ENCODE results near the gene MRPL43.
"Not testable (repeated sequence)": the region's sequence is repeated elsewhere in the genome, so short reads cannot be mapped to it uniquely, and the experiment has no call there.

The MRPL43 gene

DNA sequence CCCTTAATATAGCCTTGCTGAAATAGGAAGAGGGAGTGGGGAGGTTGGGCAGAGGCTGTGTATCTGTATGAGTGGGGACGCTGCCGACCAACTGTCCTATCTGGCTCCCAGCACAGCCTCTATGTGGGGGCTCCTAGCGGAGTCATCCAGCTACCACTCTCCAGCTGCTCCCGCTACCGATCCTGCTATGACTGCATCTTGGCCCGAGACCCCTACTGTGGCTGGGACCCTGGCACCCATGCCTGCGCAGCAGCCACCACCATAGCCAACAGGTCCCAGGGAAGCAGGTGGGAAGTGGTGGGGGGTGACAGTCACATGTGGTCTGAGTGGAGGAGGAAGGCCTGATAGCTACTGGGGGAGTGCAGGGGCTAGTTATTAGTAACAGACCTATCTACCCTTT is 6.6 kb downstream of the MRPL43 start:
- DNase-seq: no peak

- DNase-seq: no peak
Observed at GRCh38 chr10:100980311-100980710, 7.0 kb downstream of the MRPL43 start.

DNA sequence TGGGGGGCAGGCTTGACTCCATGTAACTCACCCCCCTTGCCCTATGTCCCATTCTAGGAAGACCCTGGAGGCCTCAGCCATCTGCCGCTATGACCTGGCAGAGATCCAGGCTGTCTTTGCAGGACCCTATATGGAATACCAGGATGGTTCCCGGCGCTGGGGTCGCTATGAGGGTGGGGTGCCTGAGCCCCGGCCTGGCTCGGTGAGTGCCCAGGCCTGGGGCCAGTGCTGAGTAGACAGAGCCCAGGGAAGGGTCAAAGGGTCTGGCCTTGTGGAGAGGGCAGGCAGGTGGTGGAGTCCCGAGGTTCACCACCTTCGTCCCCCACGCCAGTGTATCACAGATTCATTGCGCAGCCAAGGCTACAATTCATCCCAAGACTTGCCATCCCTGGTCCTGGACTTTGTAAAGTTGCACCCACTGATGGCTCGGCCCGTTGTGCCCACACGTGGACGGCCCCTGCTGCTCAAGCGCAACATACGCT is 7.5 kb downstream of the MRPL43 start:
- DNase-seq: no peak

DNA sequence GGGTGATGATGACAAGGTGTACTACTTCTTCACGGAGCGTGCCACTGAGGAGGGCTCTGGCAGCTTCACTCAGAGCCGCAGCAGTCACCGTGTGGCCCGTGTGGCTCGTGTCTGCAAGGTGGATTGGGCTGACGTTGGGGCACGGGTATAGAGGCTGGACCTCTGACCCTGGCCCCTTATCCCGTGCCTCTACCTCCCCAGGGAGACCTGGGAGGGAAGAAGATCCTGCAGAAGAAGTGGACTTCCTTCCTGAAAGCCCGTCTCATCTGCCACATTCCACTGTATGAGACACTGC is 8.4 kb downstream of the MRPL43 start:
- no peak for DNase-seq

DNA sequence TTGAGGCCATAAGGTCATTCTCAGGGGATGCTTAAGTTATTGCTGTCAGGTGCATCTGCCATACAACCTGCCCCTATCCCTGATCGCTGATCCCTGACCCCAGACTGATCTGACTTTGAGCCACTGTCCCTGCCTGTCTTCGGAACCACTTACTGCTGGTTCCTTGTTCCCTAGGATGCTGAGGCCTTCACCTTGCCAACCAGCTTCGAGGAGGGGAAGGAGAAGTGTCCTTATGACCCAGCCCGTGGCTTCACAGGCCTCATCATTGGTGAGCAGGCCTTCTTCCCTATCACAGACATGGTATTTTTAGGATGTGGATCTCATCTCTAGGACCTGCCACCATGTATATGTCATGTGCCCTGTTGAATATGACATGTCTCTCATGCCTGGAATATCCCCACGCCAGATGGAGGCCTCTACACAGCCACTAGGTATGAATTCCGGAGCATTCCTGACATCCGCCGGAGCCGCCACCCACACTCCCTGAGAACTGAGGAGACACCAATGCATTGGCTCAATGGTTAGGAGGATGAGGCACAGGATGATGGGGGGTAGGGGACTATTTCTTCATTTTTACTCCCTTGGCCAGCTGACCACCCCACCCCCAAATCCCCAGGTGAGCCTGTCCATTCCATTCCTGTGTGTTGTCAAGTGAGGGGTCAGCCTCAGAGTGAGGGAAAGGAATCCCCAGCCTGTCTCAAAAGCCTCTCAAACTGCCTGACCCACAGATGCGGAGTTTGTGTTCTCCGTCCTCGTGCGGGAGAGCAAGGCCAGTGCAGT is 9.0 kb downstream of the MRPL43 start:
- no peak for DNase-seq

- DNase-seq: no peak
Observed at GRCh38 chr10:100977436-100977835, 9.9 kb downstream of the MRPL43 start.

DNA sequence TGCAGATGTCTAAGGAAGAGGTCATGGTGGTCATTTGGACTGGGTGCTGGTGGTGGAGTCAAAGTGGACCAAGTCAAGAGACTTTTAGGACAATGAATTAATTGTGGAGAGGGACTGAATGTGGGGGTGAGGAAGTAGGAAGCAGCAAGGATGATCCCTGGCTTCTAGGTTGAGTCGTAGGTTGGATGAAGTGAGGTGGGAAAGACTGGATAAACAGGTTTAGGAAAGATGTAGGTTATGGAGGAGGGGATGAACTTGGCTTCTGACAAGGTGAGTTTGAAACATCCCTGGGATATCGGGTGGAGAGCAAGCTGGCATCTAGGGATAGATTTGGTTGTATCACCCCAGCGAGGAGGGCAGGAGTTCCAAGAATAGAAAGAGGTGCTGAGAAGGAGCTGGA is 10.4 kb downstream of the MRPL43 start:
- no peak for DNase-seq

- not testable (repeated sequence) for DNase-seq
Observed at GRCh38 chr10:100975397-100975796, 11.9 kb downstream of the MRPL43 start.

DNA sequence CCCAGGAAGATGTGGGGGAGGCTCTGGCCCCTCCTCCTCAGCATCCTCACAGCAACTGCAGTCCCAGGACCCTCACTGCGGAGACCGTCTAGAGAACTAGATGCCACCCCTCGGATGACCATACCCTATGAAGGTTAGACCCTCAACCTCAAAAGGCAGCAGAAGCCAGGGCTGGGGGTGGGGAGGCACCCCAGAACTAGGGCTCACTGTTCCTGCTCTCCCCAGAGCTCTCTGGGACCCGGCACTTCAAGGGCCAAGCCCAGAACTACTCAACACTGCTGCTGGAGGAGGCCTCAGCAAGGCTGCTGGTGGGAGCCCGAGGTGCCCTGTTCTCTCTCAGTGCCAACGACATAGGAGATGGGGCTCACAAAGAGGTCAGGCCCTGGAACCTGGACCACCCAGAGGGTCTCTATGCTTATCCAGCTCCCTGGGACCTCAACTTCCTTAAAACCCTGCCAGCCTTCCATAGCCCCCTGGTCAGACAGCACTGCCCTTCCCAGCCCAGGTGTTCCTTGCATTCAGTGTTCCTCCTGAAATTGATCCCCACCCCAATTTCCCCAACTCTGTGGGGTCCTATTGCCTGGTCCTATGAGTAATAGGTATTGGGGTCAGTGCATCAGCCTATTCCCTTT is 14.3 kb downstream of the MRPL43 start:
- no peak for DNase-seq

- no peak for DNase-seq
Observed at GRCh38 chr10:100972115-100972903, 15.0 kb downstream of the MRPL43 start.

GRCh38 chr10:100970914-100971811 is 16.1 kb downstream of the MRPL43 start:
- DNase-seq: no peak

- no peak for DNase-seq
Observed at GRCh38 chr10:100970076-100970913, 17.0 kb downstream of the MRPL43 start.

DNA sequence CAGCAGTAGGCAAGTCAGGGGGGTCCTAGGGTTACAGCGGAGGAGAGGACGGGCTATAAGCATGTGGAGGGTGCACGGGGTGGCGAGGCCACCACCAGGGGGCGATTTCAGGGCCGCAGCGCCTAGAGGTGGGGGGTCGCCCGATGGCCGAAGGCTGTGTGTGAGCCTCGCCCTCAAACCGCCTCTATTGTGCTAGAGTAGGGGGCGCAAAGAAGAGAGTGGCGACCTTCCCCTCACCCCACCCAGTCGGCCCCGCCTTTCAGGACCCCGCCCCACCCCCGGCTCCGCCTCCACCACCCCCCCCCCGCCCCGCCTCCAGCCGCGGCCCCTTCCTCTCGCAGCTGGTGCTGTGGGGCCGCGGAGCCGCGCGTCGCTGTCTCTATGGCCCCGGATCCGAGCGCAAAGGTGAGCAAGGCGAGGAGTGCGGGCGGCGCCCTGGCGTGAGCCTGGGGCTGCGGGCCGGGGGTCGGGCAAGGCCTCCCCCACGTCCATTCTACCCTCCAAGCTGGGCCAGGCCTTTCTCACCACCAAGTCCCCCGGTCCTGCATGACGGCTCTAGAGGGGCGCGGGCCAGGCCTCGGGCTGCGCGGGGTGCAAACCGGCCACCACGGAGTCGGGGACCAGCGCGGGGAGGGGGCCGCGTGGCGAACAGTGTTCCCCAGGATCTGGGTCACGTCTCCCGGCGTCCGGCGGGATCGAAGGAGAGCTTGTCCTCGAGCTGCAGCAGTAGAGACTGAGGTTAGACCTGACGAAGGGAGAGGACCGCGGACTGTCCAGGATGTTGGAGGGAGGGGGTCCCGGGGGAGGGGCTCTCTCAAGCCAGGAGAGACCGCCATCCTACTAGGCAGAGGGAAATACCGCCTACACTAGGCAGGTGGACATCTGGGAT is 17.9 kb downstream of the MRPL43 start, which contains the start of gene SEMA4G:
SEMA4G (plus strand) TSS at position 318 of the 889 bp plus-strand sequence. CDS start 3,409 bp downstream, outside the sequence.
- no peak for DNase-seq

GRCh38 chr10:100968863-100969186 is 18.5 kb downstream of the MRPL43 start:
- no peak for DNase-seq

GRCh38 chr10:100968062-100968736 is 19.1 kb downstream of the MRPL43 start:
- no peak for DNase-seq

- no peak for DNase-seq
Observed at GRCh38 chr10:100967332-100967731, 20.0 kb downstream of the MRPL43 start.

DNA sequence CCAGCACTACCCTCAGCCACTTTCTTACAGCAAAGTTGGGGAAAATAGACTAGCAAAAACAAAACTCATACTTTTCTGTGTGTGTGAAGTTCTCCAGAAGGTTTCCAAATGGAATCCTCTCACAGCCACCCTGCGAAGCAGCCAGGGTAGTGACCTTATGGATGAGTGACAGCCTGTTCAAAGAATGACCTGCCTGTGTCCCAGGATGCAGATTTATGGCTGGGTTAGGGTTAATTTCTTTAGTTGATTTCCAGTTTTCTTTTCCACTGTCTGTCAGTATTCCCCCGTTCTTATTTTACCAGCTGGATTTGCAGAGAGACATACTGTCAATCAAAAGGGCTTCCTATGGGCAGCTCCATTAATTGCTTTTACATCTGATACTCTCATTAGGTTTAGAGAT is 20.4 kb downstream of the MRPL43 start:
- no peak for DNase-seq

DNA sequence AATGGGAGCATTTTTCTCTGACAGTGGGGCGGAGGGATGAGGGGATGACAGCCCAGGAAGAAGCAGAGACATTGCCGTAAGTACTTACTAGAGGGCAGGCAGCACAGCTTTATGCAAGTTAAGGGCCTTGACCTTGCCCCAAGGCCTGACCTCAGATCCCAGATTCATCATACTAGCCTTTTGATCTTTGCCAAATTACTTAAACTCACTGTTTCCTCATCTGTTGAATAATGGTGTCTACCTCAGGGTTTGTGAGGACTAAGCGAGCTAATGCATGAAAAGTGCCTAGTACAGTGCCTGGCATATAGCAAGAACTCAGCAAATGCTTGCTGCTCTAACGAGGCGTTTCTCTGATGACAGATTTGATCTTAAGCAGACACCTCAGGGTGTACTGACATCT is 21.5 kb downstream of the MRPL43 start:
- DNase-seq: no peak

DNA sequence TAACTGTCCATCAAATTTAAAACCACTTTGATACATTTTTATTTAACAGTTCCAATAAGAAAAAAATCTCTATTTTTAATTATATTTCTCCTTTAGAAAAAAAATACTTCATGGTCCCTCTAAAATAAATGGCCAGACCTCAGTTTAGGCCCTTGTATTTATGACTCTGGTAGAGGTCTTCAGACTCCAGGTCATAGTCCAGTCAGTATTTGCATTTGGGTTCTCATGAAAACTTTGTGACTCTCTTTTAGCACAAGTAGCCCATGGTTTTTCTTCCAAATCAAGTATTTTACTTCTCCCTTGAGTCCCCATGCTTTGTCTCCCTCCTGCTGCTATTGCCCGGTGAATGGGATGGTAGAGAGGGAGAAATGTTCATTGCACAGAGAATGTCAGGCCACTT is 23.5 kb downstream of the MRPL43 start:
- DNase-seq: no peak

Data from SHP77 treated with DMSO at 0.1 percent for 48 hours (cell line).